ENCODE data around the gene PCNX2.

DNA sequence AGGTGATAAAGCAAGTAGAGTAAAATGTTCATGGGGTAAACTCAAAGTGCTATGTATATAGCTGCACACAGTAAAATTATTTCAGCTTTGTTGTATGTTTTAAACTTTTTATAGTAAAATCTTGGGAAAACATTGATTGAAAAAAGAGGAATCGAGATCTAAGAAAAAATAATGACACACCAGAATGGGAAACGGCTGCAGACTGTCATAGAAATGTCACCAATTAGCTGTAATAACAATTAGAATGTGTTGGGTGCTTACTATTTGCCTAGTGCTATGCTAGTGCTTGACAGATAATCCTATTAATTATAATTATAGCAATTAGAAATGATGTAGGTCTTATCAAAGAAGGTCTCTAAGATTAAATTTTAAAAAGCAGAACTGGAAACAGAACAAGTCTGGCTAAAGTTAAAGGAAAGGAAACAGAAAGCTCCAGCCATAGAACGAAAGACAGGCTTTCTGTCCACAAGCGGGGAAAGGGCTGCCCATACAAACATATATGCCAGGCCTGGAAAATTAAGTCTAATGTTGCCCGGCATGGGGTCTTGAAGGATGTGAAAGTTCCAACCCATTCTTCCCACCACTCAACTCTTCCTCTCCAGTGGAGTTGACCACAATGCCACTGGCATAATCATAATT, 5.0 kb downstream of the PCNX2 start:
- TF ChIP-seq, protein P1, sequence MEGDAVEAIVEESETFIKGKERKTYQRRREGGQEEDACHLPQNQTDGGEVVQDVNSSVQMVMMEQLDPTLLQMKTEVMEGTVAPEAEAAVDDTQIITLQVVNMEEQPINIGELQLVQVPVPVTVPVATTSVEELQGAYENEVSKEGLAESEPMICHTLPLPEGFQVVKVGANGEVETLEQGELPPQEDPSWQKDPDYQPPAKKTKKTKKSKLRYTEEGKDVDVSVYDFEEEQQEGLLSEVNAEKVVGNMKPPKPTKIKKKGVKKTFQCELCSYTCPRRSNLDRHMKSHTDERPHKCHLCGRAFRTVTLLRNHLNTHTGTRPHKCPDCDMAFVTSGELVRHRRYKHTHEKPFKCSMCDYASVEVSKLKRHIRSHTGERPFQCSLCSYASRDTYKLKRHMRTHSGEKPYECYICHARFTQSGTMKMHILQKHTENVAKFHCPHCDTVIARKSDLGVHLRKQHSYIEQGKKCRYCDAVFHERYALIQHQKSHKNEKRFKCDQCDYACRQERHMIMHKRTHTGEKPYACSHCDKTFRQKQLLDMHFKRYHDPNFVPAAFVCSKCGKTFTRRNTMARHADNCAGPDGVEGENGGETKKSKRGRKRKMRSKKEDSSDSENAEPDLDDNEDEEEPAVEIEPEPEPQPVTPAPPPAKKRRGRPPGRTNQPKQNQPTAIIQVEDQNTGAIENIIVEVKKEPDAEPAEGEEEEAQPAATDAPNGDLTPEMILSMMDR (tag by site-specific recombination; IDR thresholded peaks at IDR 0.05): no peak
- TF ChIP-seq ZNF274 (IDR thresholded peaks at IDR 0.05; ENCODE audit: low read length) (no peak), ZNF274 (tag by site-specific recombination; IDR thresholded peaks at IDR 0.05; ENCODE audit: borderline replicate concordance) (no peak), YY1 (tag by site-specific recombination; IDR thresholded peaks at IDR 0.05) (no peak), ZNF121 (tag by site-specific recombination; IDR thresholded peaks at IDR 0.05) (no peak), ZNF19 (tag by site-specific recombination; IDR thresholded peaks at IDR 0.05; ENCODE audit: low read depth) (no peak), ZNF394 (tag by site-specific recombination; IDR thresholded peaks at IDR 0.05; ENCODE audit: borderline replicate concordance) (no peak), PRDM1 (tag by site-specific recombination; IDR thresholded peaks at IDR 0.05) (no peak), ZFHX2 (tag by site-specific recombination; conservative IDR thresholded peaks at IDR 0.05) (no peak)
- TF ChIP-seq, protein P2, sequence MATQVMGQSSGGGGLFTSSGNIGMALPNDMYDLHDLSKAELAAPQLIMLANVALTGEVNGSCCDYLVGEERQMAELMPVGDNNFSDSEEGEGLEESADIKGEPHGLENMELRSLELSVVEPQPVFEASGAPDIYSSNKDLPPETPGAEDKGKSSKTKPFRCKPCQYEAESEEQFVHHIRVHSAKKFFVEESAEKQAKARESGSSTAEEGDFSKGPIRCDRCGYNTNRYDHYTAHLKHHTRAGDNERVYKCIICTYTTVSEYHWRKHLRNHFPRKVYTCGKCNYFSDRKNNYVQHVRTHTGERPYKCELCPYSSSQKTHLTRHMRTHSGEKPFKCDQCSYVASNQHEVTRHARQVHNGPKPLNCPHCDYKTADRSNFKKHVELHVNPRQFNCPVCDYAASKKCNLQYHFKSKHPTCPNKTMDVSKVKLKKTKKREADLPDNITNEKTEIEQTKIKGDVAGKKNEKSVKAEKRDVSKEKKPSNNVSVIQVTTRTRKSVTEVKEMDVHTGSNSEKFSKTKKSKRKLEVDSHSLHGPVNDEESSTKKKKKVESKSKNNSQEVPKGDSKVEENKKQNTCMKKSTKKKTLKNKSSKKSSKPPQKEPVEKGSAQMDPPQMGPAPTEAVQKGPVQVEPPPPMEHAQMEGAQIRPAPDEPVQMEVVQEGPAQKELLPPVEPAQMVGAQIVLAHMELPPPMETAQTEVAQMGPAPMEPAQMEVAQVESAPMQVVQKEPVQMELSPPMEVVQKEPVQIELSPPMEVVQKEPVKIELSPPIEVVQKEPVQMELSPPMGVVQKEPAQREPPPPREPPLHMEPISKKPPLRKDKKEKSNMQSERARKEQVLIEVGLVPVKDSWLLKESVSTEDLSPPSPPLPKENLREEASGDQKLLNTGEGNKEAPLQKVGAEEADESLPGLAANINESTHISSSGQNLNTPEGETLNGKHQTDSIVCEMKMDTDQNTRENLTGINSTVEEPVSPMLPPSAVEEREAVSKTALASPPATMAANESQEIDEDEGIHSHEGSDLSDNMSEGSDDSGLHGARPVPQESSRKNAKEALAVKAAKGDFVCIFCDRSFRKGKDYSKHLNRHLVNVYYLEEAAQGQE (tag by site-specific recombination; IDR thresholded peaks at IDR 0.05): no peak
- TF ChIP-seq, protein P3, sequence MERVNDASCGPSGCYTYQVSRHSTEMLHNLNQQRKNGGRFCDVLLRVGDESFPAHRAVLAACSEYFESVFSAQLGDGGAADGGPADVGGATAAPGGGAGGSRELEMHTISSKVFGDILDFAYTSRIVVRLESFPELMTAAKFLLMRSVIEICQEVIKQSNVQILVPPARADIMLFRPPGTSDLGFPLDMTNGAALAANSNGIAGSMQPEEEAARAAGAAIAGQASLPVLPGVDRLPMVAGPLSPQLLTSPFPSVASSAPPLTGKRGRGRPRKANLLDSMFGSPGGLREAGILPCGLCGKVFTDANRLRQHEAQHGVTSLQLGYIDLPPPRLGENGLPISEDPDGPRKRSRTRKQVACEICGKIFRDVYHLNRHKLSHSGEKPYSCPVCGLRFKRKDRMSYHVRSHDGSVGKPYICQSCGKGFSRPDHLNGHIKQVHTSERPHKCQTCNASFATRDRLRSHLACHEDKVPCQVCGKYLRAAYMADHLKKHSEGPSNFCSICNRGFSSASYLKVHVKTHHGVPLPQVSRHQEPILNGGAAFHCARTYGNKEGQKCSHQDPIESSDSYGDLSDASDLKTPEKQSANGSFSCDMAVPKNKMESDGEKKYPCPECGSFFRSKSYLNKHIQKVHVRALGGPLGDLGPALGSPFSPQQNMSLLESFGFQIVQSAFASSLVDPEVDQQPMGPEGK (tag by site-specific recombination; IDR thresholded peaks at IDR 0.05): no peak
- TF ChIP-seq, protein P4, sequence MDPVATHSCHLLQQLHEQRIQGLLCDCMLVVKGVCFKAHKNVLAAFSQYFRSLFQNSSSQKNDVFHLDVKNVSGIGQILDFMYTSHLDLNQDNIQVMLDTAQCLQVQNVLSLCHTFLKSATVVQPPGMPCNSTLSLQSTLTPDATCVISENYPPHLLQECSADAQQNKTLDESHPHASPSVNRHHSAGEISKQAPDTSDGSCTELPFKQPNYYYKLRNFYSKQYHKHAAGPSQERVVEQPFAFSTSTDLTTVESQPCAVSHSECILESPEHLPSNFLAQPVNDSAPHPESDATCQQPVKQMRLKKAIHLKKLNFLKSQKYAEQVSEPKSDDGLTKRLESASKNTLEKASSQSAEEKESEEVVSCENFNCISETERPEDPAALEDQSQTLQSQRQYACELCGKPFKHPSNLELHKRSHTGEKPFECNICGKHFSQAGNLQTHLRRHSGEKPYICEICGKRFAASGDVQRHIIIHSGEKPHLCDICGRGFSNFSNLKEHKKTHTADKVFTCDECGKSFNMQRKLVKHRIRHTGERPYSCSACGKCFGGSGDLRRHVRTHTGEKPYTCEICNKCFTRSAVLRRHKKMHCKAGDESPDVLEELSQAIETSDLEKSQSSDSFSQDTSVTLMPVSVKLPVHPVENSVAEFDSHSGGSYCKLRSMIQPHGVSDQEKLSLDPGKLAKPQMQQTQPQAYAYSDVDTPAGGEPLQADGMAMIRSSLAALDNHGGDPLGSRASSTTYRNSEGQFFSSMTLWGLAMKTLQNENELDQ (tag by site-specific recombination; IDR thresholded peaks at IDR 0.05; ENCODE audit: low read depth): no peak
- TF ChIP-seq, protein P5, sequence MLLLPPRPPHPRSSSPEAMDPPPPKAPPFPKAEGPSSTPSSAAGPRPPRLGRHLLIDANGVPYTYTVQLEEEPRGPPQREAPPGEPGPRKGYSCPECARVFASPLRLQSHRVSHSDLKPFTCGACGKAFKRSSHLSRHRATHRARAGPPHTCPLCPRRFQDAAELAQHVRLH (tag by site-specific recombination; IDR thresholded peaks at IDR 0.05): no peak
- TF ChIP-seq, protein P6, sequence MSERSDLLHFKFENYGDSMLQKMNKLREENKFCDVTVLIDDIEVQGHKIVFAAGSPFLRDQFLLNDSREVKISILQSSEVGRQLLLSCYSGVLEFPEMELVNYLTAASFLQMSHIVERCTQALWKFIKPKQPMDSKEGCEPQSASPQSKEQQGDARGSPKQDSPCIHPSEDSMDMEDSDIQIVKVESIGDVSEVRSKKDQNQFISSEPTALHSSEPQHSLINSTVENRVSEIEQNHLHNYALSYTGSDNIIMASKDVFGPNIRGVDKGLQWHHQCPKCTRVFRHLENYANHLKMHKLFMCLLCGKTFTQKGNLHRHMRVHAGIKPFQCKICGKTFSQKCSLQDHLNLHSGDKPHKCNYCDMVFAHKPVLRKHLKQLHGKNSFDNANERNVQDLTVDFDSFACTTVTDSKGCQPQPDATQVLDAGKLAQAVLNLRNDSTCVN (tag by site-specific recombination; optimal IDR thresholded peaks at IDR 0.05): no peak
- TF ChIP-seq, protein P7, sequence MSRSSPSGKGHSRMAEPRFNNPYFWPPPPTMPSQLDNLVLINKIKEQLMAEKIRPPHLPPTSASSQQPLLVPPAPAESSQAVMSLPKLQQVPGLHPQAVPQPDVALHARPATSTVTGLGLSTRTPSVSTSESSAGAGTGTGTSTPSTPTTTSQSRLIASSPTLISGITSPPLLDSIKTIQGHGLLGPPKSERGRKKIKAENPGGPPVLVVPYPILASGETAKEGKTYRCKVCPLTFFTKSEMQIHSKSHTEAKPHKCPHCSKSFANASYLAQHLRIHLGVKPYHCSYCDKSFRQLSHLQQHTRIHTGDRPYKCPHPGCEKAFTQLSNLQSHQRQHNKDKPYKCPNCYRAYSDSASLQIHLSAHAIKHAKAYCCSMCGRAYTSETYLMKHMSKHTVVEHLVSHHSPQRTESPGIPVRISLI (tag by site-specific recombination; IDR thresholded peaks at IDR 0.05): no peak
